OCI-LY7 (cell line): ENCODE results near the gene HS3ST5. TPM values are rescaled to one million over a fixed set of nuclear protein-coding genes. Genes with fewer than 3 reads are reported as not detected.

Experiments
- BruUV-seq: library from RNA; stranded (reverse); fragments of 400-500 nt; replicated peaks from 2 replicates; lab custom pipeline; 2021; lab: Mats Ljungman, UMichigan
- CTCF ChIA-PET: fragments of 300-600 bp; sonication (Branson Sonifier 250); formaldehyde crosslinking; loops from one replicate; lab custom pipeline; 2022; ENCODE audit warnings: antibody characterized with exemption; ENCODE audit not compliant: unreplicated experiment; lab: Charles Lee
- POLR2A ChIA-PET: fragments of 300-600 bp; sonication (Branson Sonifier 250); formaldehyde crosslinking; loops from one replicate; lab custom pipeline; 2022; ENCODE audit warnings: antibody characterized with exemption; lab: Charles Lee
- DNase-seq: peaks from one replicate; pipeline ENCODE4 v3.0.0-alpha.2; 2015; ENCODE audit warnings: low spot score
- H2AFZ ChIP-seq: fragments of 200-600 bp; sonication (generic), shearing (Covaris generic); 2 replicates; pipeline ENCODE4 v1.6.1; 2014; ENCODE audit warnings: mild to moderate bottlenecking, antibody characterized with exemption, low read length, moderate library complexity
- H3K27ac ChIP-seq: fragments of 200-600 bp; sonication (generic); 2 replicates; pipeline ENCODE4 v1.5.1; 2014; ENCODE audit warnings: mixed run types, low read depth, mild to moderate bottlenecking, moderate library complexity, low read length, inconsistent platforms; ENCODE audit not compliant: poor library complexity, severe bottlenecking
- H3K36me3 ChIP-seq: fragments of 200-600 bp; sonication (generic); 2 replicates; pipeline ENCODE4 v1.6.1; 2014; ENCODE audit warnings: mild to moderate bottlenecking, antibody characterized with exemption, low read length, moderate library complexity, mixed read lengths; ENCODE audit not compliant: insufficient read depth
- H3K4me1 ChIP-seq: fragments of 200-600 bp; sonication (generic); 2 replicates; pipeline ENCODE4 v1.5.1; 2014; ENCODE audit warnings: mild to moderate bottlenecking, low read length; ENCODE audit not compliant: insufficient read depth, poor library complexity, severe bottlenecking
- H3K4me2 ChIP-seq: fragments of 200-600 bp; sonication (generic); 2 replicates; pipeline ENCODE4 v1.6.1; 2014; ENCODE audit warnings: mild to moderate bottlenecking, low read length
- H3K4me3 ChIP-seq: fragments of 200-600 bp; sonication (generic); 2 replicates; pipeline ENCODE4 v1.5.1; 2014; ENCODE audit warnings: mild to moderate bottlenecking, low read depth, low read length; ENCODE audit not compliant: poor library complexity, severe bottlenecking
- H3K79me2 ChIP-seq: fragments of 200-600 bp; sonication (generic); 2 replicates; pipeline ENCODE4 v1.6.1; 2016; ENCODE audit warnings: low read depth, mild to moderate bottlenecking, low read length, moderate library complexity, mixed read lengths; ENCODE audit not compliant: insufficient read depth
- H3K9me2 ChIP-seq: fragments of 200-600 bp; sonication (generic); 2 replicates; pipeline ENCODE4 v1.6.1; 2016; ENCODE audit warnings: mild to moderate bottlenecking, low read length, mixed read lengths; ENCODE audit not compliant: insufficient read depth
- H3K9me3 ChIP-seq: fragments of 200-600 bp; sonication (generic); 2 replicates; pipeline ENCODE4 v1.6.1; 2014; ENCODE audit warnings: mild to moderate bottlenecking, mixed run types, low read length, mixed read lengths
- H4K20me1 ChIP-seq: fragments of 200-600 bp; sonication (generic); 2 replicates; pipeline ENCODE4 v1.6.1; 2014; ENCODE audit warnings: mild to moderate bottlenecking, antibody characterized with exemption, low read length, moderate library complexity, mixed read lengths; ENCODE audit not compliant: insufficient read depth
- EZH2phosphoT487 ChIP-seq: fragments of 200-600 bp; sonication (generic); IDR thresholded peaks from 2 replicates; pipeline ENCODE4 v1.6.1; 2018; ENCODE audit warnings: low read depth, borderline replicate concordance, mild to moderate bottlenecking, mixed run types, antibody characterized with exemption, low read length, moderate library complexity, mixed read lengths
- intact Hi-C: fragments of 100-400 bp; cut with micrococcal nuclease; formaldehyde crosslinking; loops from one replicate; pipeline ENCODE4 v1.10.0; 2022; ENCODE audit not compliant: unreplicated experiment
- total RNA-seq, 2 experiments: library from RNA; depleted of rRNA in 1 of 2; stranded (reverse); fragments of >200 nt in 1 of 2; shearing (Covaris generic) in 1 of 2; gene quantifications; 2 replicates each; pipeline ENCODE4 v1.2.3, GENCODE V29; 2014 to 2022
- TF ChIP-seq, protein P1 (sequence below): fragments of 200-600 bp; sonication (generic); conservative IDR thresholded peaks from 2 replicates; pipeline ENCODE4 v1.5.1; 2014; ENCODE audit warnings: mild to moderate bottlenecking, antibody characterized with exemption, low read length, moderate library complexity, mixed read lengths

HS3ST5 gene
- total RNA-seq, 2 experiments from 2014 or later: not detected

DNA sequence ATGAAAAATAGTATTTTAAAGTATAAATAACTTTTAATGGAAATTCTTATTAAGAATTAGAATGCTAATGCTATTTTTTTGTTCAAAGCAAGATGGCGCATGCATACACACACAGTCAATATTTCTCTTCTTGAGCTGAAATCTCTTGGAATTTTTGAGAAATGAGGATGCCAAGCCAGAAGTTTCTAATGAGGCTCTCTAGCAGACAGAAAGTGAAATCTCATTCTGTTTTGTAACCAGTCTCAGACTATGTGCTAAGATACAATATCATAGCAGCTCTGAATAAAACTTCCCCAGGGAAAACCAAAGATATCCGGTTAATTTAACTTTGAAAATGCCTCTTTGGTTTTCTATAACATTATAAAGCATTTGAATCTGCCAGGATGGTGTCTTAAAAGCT lies 274.7 kb downstream of the HS3ST5 start:
- ChIA-PET CTCF (no interaction called here), POLR2A (no interaction called here)
- BruUV-seq: no TSS peak
- DNase-seq: no peak
- Histone ChIP-seq H3K4me3 (no peak overlapping the region), H3K9me2 (no peaks in the 10 kb centered on the region), H4K20me1 (no peaks in the 10 kb centered on the region; the same call in 1 of the 2 replicates), H3K36me3 (no peaks in the 10 kb centered on the region), H3K27ac (no peak overlapping the region), H3K4me1 (no peaks in the 10 kb centered on the region), H3K9me3 (no peaks in the 10 kb centered on the region), H2AFZ (no peak overlapping the region), H3K79me2 (no peaks in the 10 kb centered on the region), H3K4me2 (no peak overlapping the region)
- intact Hi-C loops: no loop called here
- TF ChIP-seq EZH2phosphoT487: no peak
- TF ChIP-seq, protein P1, sequence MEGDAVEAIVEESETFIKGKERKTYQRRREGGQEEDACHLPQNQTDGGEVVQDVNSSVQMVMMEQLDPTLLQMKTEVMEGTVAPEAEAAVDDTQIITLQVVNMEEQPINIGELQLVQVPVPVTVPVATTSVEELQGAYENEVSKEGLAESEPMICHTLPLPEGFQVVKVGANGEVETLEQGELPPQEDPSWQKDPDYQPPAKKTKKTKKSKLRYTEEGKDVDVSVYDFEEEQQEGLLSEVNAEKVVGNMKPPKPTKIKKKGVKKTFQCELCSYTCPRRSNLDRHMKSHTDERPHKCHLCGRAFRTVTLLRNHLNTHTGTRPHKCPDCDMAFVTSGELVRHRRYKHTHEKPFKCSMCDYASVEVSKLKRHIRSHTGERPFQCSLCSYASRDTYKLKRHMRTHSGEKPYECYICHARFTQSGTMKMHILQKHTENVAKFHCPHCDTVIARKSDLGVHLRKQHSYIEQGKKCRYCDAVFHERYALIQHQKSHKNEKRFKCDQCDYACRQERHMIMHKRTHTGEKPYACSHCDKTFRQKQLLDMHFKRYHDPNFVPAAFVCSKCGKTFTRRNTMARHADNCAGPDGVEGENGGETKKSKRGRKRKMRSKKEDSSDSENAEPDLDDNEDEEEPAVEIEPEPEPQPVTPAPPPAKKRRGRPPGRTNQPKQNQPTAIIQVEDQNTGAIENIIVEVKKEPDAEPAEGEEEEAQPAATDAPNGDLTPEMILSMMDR: no peak

DNA sequence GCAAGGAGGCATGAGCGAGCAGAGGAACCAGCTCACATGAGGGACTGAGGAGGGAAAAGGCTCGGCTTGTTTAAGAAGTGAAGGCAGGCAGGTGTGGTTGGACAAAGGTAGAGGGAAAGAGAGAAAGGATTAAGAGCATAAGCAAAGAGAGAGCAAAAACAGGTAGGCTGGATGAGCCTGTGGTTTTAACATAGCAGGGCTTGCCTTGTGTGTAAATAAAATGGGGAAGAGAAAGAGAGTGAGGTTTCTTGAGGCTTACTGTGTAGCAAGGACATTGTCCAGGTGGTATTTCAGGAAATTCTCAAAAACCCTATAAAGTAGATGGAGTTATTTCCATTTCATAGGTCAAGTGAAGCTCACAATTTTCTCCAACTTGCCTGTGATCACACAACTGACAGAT lies 278.0 kb downstream of the HS3ST5 start:
- Histone ChIP-seq H3K27ac (no peak overlapping the region), H3K79me2 (no peaks in the 10 kb centered on the region), H3K4me1 (no peaks in the 10 kb centered on the region), H3K4me2 (no peak overlapping the region), H4K20me1 (no peaks in the 10 kb centered on the region; the same call in 1 of the 2 replicates), H3K9me2 (no peaks in the 10 kb centered on the region), H2AFZ (no peak overlapping the region), H3K36me3 (no peaks in the 10 kb centered on the region), H3K4me3 (no peak overlapping the region), H3K9me3 (no peaks in the 10 kb centered on the region)
- ChIA-PET CTCF (no interaction called here), POLR2A (no interaction called here)
- no TSS peak for BruUV-seq
- no peak for DNase-seq
- intact Hi-C loops: no loop called here
- TF ChIP-seq EZH2phosphoT487: no peak
- TF ChIP-seq, protein P1: no peak

DNA sequence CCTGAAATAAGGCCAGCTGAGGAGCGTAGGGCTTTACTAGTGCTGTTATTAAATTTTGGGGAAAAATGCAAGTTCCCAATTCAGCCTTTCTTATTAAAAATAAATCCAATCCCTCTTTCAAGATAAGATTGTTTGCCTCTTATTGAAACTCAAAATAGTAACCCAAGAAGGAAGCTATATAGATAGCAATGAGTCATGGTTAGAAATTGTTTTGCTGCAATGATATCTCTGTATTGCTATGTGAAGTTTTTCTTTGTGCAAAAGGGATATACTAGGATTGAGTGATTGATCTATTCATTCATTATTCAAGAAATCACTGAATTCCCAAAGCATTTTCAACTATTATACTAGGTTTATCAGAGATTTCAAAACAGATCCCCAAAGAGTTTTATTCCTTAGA lies 278.9 kb downstream of the HS3ST5 start:
- Histone ChIP-seq H3K9me3 (no peaks in the 10 kb centered on the region), H3K4me2 (no peak overlapping the region), H3K4me1 (no peaks in the 10 kb centered on the region), H4K20me1 (no peaks in the 10 kb centered on the region; the same call in 1 of the 2 replicates), H3K27ac (no peak overlapping the region), H3K79me2 (no peaks in the 10 kb centered on the region), H2AFZ (no peak overlapping the region), H3K36me3 (no peaks in the 10 kb centered on the region), H3K9me2 (no peaks in the 10 kb centered on the region), H3K4me3 (no peak overlapping the region)
- DNase-seq: no peak
- TF ChIP-seq, protein P1: no peak
- TF ChIP-seq EZH2phosphoT487: no peak
- ChIA-PET CTCF (no interaction called here), POLR2A (no interaction called here)
- intact Hi-C loops: no loop called here
- no TSS peak for BruUV-seq
